Muscle of leg (tissue), 11 donors: ENCODE results near the gene ZNF697. TPM values are rescaled to one million over a fixed set of nuclear protein-coding genes. Genes with fewer than 3 reads are reported as not detected.
A peak's percentile ranks its signal among the peaks of the same experiment; 100 is the strongest.
"Not testable (repeated sequence)": the region's sequence is repeated elsewhere in the genome, so short reads cannot be mapped to it uniquely, and the experiment has no call there.

Source experiments
- DNase-seq: peaks from one replicate; pipeline ENCODE4 v3.0.0; 2013
- H3K27ac ChIP-seq: one replicate; pipeline ENCODE4 v1.5.1; 2013; ENCODE audit warnings: mild to moderate bottlenecking, low read length, control low read depth
- H3K27me3 ChIP-seq: one replicate; pipeline ENCODE4 v1.6.1; 2013; ENCODE audit warnings: low read length; ENCODE audit not compliant: control insufficient read depth, insufficient read depth
- H3K36me3 ChIP-seq: one replicate; pipeline ENCODE4 v1.6.1; 2013; ENCODE audit warnings: low read length; ENCODE audit not compliant: control insufficient read depth, insufficient read depth
- H3K4me1 ChIP-seq: one replicate; pipeline ENCODE4 v1.6.1; 2013; ENCODE audit warnings: low read length; ENCODE audit not compliant: control insufficient read depth, insufficient read depth
- H3K4me3 ChIP-seq: one replicate; pipeline ENCODE4 v1.5.1; 2013; ENCODE audit warnings: low read length, control low read depth
- H3K9me3 ChIP-seq: replicated peaks from 2 replicates; pipeline ENCODE4 v1.6.1; 2013; ENCODE audit warnings: low read depth, low read length; ENCODE audit not compliant: control insufficient read depth
- WGBS: methylation state at CpG from one replicate; pipeline ENCODE4 v1.1.5; 2013; ENCODE audit warnings: missing lambda C conversion rate; ENCODE audit not compliant: insufficient coverage; 5-methylcytosine and 5-hydroxymethylcytosine counted together
- polyA plus RNA-seq, 8 donors: library from polyadenylated mRNA; unstranded; fragments of 120-200 nt; gene quantifications; one replicate each; pipeline versions ENCODE4 v1.2.1 to v1.2.3, GENCODE V29; 2013; ENCODE audit warnings: inconsistent platforms in 1 of 8, low replicate concordance in 1 of 8; ENCODE audit not compliant: insufficient read length in 8 of 8, insufficient read depth in 1 of 8
- total RNA-seq: library from RNA; stranded (reverse); fragments of 120-200 nt; gene quantifications from one replicate; pipeline ENCODE4 v1.2.4, GENCODE V29; 2013

ZNF697 gene
- total and polyA plus RNA-seq, 9 donors: 8.0 to 11.6 (median 9.8) TPM

DNA sequence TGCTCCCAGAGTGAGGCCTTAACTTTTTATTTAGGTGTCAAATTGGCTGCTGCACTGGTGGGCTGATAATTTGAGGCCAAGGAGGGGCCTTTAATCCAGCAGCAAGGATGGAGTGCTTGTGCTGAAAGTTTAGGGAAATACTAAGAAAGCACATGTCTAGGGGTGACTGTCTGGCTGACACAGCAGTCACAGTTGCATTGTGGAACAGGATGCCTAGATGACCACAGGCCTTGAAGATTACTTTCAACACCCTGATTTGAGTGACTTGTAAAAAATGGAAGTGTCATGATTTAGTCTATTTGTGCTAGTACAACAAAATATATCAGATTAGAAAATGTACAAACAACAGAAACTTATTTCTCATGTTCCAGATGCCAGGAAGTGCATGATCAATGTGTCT, 57.7 kb downstream of the ZNF697 start:
- H3K27ac ChIP-seq: no peak overlapping the region

GRCh38 chr1:119588621-119589020, 59.4 kb downstream of the ZNF697 start:
- no peaks in the 10 kb centered on the region for H3K27me3 ChIP-seq
- 65% methylated on average over 3 of the region's 5 CpGs for WGBS
- no peak overlapping the region for H3K4me3 ChIP-seq
- no peaks in the 10 kb centered on the region for H3K9me3 ChIP-seq
- DNase-seq: peak; percentile 64
- peaks cover 12% of the 10 kb centered on the region for H3K4me1 ChIP-seq
- H3K36me3 ChIP-seq: no peaks in the 10 kb centered on the region
- no peak overlapping the region for H3K27ac ChIP-seq

More for the DNA sequence above, 57.7 kb downstream of the ZNF697 start:
- DNase-seq: peak; percentile 31
- Histone ChIP-seq H3K9me3 (no peaks in the 10 kb centered on the region), H3K27me3 (no peaks in the 10 kb centered on the region), H3K36me3 (no peaks in the 10 kb centered on the region), H3K4me1 (peaks cover 12% of the 10 kb centered on the region), H3K4me3 (no peak overlapping the region)

DNA sequence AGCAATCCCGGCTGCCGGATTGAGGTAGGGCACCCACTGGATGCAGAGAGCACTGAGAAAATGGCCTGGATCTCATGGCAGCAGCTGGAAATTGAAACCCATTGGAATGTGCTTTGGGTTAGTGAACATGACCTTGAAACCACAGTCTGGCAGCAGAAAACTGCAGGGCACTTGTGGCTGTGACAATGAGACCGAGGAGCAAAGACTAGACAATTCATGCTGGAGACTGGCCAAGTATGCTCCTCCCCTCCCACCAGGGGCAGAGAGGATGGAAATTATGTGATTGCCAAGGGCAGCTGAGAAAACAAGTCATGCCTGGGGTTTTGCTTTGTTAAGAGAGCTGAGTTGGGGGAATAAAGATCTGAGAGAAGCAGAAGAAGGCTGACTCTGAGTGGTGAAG, 60.7 kb downstream of the ZNF697 start:
- no peaks in the 10 kb centered on the region for H3K9me3 ChIP-seq
- H3K4me1 ChIP-seq: peaks cover 15% of the 10 kb centered on the region
- H3K4me3 ChIP-seq: no peak overlapping the region
- H3K36me3 ChIP-seq: no peaks in the 10 kb centered on the region
- no CpG with 5 or more reads among the region's 3 CpGs for WGBS
- peak; percentile 74 for DNase-seq
- no peak overlapping the region for H3K27ac ChIP-seq
- no peaks in the 10 kb centered on the region for H3K27me3 ChIP-seq

- H3K9me3 ChIP-seq, H3K27ac ChIP-seq, DNase-seq, H3K4me3 ChIP-seq, H3K36me3 ChIP-seq, H3K27me3 ChIP-seq: not testable (repeated sequence)
- WGBS: no CpG with 5 or more reads among the region's 2 CpGs
- peaks cover 15% of the 10 kb centered on the region for H3K4me1 ChIP-seq
These were observed 62.3 kb downstream of the ZNF697 start for GRCh38 chr1:119585801-119586200.

GRCh38 chr1:119582801-119583200, 65.3 kb downstream of the ZNF697 start:
- Histone ChIP-seq H3K4me1 (peaks cover 10% of the 10 kb centered on the region), H3K27me3 (no peaks in the 10 kb centered on the region), H3K27ac (no peak overlapping the region), H3K36me3 (no peaks in the 10 kb centered on the region), H3K4me3 (no peak overlapping the region), H3K9me3 (no peaks in the 10 kb centered on the region)
- peak; percentile 65 for DNase-seq
- 0% methylated on average over 1 of the region's 1 CpG for WGBS

DNA sequence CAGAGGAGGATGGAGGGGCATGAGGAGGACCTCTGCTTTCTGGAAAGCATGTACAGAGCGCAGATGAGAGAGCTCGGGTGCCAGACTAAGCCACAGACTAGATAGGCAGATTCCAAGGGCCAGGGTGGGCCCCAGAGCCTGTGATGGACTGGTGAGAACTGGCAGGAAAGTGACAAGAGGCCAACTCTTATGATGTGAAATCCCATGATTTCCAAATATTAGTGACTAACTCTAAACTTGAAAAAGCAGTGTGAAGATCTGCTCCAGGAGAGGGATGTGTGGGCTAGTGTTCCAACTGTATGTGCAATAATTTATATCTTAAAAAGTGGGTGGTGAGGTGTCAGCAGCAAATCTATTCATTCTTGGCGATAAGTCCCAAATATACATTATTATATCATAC, 67.0 kb downstream of the ZNF697 start:
- H3K4me1 ChIP-seq, H3K4me3 ChIP-seq, H3K27ac ChIP-seq, H3K9me3 ChIP-seq, H3K36me3 ChIP-seq, H3K27me3 ChIP-seq, DNase-seq: not testable (repeated sequence)
- no CpG with 5 or more reads among the region's 3 CpGs for WGBS

GRCh38 chr1:119573886-119574285, 74.2 kb downstream of the ZNF697 start:
- no peak overlapping the region for H3K4me3 ChIP-seq
- H3K4me1 ChIP-seq: peaks cover 3% of the 10 kb centered on the region
- H3K36me3 ChIP-seq: no peaks in the 10 kb centered on the region
- H3K27me3 ChIP-seq: no peaks in the 10 kb centered on the region
- WGBS: 83% methylated on average over 5 of the region's 5 CpGs
- no peak overlapping the region for H3K27ac ChIP-seq
- no peaks in the 10 kb centered on the region for H3K9me3 ChIP-seq
- no peak for DNase-seq

DNA sequence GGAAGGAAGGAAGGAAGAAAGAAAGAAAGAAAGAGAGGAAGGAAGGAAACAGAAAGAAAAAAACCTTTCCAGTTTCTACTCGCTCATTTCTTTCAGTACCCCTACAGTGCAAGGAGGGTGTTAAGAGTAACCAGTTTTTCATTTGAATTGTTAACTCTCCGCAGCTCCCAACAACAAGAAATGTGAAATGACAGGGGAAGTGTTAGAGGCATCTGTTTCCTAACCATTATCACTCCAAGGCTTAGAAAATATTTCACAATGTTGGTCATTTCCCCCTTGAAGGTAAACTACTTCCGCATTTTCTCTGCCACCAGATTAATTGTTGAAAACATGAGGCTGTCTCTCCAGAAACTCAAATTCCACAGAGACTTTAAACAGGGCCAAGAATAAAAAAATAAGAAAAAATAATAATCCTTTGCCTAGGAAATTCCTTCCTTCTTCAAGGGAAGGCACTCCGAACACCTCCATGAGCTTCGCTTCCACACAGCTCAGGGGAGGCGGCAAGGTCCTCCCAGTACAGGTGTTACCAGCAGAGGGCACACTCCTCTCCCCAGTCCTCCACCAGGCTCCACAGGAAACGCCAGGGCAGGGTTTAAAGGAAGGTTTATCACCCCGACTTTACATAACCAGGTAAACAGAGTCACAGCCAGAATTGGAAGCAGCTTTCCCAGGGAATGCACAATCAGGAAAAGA, 78.0 kb downstream of the ZNF697 start:
- not testable (repeated sequence) for H3K9me3 ChIP-seq, H3K36me3 ChIP-seq, H3K27ac ChIP-seq, DNase-seq, H3K4me1 ChIP-seq, H3K4me3 ChIP-seq, H3K27me3 ChIP-seq
- no CpG with 5 or more reads among the region's 8 CpGs for WGBS

Other genes with a start within 250 kb of the ZNF697 start
- not detected for gene HSD3B2, start 233.1 kb downstream of the ZNF697 start, total RNA-seq
- under 1 TPM in 2 of 8 donors, not detected in 6; 0.14 to 0.23 TPM for gene HSD3B2, start 233.1 kb downstream of the ZNF697 start, polyA plus RNA-seq
- gene HSD3B1, start 141.1 kb downstream of the ZNF697 start, total RNA-seq: 0.53 TPM
- gene HSD3B1, start 141.1 kb downstream of the ZNF697 start, polyA plus RNA-seq: under 1 TPM in 6 of 8 donors, not detected in 2; 0.13 to 0.42 (median 0.31) TPM
- gene PHGDH, start 63.7 kb upstream of the ZNF697 start, total RNA-seq: 50.6 TPM
- 100 to 1,000 TPM in 1 of 8 donors, 10 to 100 TPM in 7; 59.3 to 105 (median 78.1) TPM for gene PHGDH, start 63.7 kb upstream of the ZNF697 start, polyA plus RNA-seq
- gene HMGCS2, start 120.6 kb upstream of the ZNF697 start, total RNA-seq: 0.13 TPM
- gene HMGCS2, start 120.6 kb upstream of the ZNF697 start, polyA plus RNA-seq: 1 to 10 TPM in 3 of 8 donors, under 1 TPM in 1, not detected in 4; 0.14 to 2.9 (median 1.3) TPM
- not detected for gene REG4, start 163.2 kb upstream of the ZNF697 start, total RNA-seq
- 10 to 100 TPM in 1 of 8 donors, 1 to 10 TPM in 1, under 1 TPM in 2, not detected in 4; 0.07 to 15.1 (median 3.1) TPM for gene REG4, start 163.2 kb upstream of the ZNF697 start, polyA plus RNA-seq
- not detected for gene ADAM30, start 248.2 kb upstream of the ZNF697 start, total RNA-seq
- gene ADAM30, start 248.2 kb upstream of the ZNF697 start, polyA plus RNA-seq: not detected